H1 (cell line): ENCODE measurements around the gene EPB41L4B. TPM values are rescaled to one million over a fixed set of nuclear protein-coding genes. Genes with fewer than 3 reads are reported as not detected.

Source experiments
- BRCA1 ChIP-seq: IDR thresholded peaks from 2 replicates; pipeline ENCODE4 v1.6.1; 2012; ENCODE audit warnings: low read depth, low read length, improper control_type of control experiment
- CHD2 ChIP-seq: IDR thresholded peaks from 2 replicates; pipeline ENCODE4 v1.6.1; 2012; ENCODE audit warnings: low read length, improper control_type of control experiment
- HDAC2 ChIP-seq, 2 experiments: fragments of 300-600 bp in 1 of 2; sonication (generic) in 1 of 2; IDR thresholded peaks; 2 replicates each; pipeline ENCODE4 v1.6.1; 2011 to 2012; ENCODE audit warnings: low read depth in 2 of 2, low read length in 2 of 2, mild to moderate bottlenecking in 2 of 2, moderate library complexity in 2 of 2, borderline replicate concordance in 1 of 2, inconsistent platforms in 1 of 2
- SUZ12 ChIP-seq: fragments of 200-600 bp; sonication (generic); IDR thresholded peaks from 2 replicates; pipeline ENCODE4 v1.6.1; 2012; ENCODE audit warnings: mild to moderate bottlenecking, inconsistent platforms, low read length, moderate library complexity, mixed read lengths
- TAF1 ChIP-seq: IDR thresholded peaks from 2 replicates; pipeline ENCODE4 v1.6.1; 2011; ENCODE audit warnings: mild to moderate bottlenecking, low read depth, low read length
- polyA plus RNA-seq, 7 experiments: library from polyadenylated mRNA; depleted of rRNA in 3 of 7; stranded (reverse) in 5 of 7; unstranded in 2 of 7; fragments of >200 nt in 5 of 7; fragments of 200-250 nt in 2 of 7; gene quantifications; 1 replicate in 5 of 7; 2 replicates in 1 of 7; 4 replicates in 1 of 7; pipeline versions ENCODE4 v1.2.1 to v1.2.3, GENCODE V29; 2011 to 2013; ENCODE audit warnings: missing spikeins in 2 of 7, mixed read lengths in 2 of 7
- total RNA-seq: library from RNA; stranded (reverse); fragmentation: NEBNext Ultra II Directional; extraction: Animal tissue kit (Norgen Biotek cat#: 25700); gene quantifications from 2 replicates; pipeline ENCODE4 v1.2.1, GENCODE V29; 2021

The EPB41L4B gene
- total and polyA plus RNA-seq, 2 of the 8 experiments (the other 6 are each of a cell fraction or from before 2014, with no cell fraction given), result 11.9 to 25.0 TPM

DNA sequence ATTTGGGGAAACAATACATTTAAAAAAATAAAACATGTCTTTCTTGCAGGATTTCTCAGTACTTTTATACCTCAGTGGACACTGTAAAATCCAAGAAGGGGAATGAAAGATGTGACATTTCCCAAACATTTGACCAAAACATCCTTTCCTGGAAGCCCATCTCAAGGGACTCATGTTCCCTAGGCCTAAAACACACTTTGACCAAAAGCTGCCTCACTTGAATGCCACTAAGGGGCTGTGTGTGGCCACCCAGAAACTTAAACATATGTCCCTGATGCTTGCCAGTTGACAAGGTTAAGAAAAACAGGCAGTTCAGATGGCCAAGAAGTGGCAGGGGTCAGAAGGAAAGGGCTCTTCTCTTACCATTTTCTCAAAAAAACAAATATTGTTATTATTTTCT is 73.6 kb downstream of the EPB41L4B start (continued):
- TF ChIP-seq HDAC2 (IDR thresholded peaks at IDR 0.05; ENCODE audit: borderline replicate concordance in 1 of 2, low read depth in 2 of 2, low read length in 2 of 2) (no peak), BRCA1 (no peak), CHD2 (no peak), SUZ12 (no peak), TAF1 (no peak)
